Endothelial cell of umbilical vein (primary cell): Measurements from ENCODE around the gene LRRC70. TPM values are rescaled to one million over a fixed set of nuclear protein-coding genes. Genes with fewer than 3 reads are reported as not detected.

ENCODE experiments used
- BruUV-seq: library from RNA; stranded (reverse); fragments of 400-500 nt; replicated peaks from 2 replicates; lab custom pipeline; 2021; lab: Mats Ljungman, UMichigan
- CTCF ChIA-PET: fragments of 300-600, 350-600 bp; sonication (Branson Sonifier 250); formaldehyde crosslinking; loops from one replicate; lab custom pipeline; 2021; ENCODE audit warnings: antibody characterized with exemption, inconsistent platforms; lab: Charles Lee
- POLR2A ChIA-PET: fragments of 300-600, 350-600 bp; sonication (Branson Sonifier 250); formaldehyde crosslinking; loops from one replicate; lab custom pipeline; 2021; ENCODE audit warnings: antibody characterized with exemption, inconsistent platforms; lab: Charles Lee
- DNase-seq: peaks from one replicate; pipeline ENCODE4 v3.0.0-alpha.2; 2011; ENCODE audit warnings: low read depth, low spot score
- FAIRE-seq: peaks from 2 replicates; lab custom pipeline; 2011; peaks lifted over from hg19 to GRCh38; lab: Jason Lieb, UNC
- H2AFZ ChIP-seq: 2 replicates; pipeline ENCODE4 v1.6.0; 2012; ENCODE audit warnings: low read depth, low read length, control low read depth, inconsistent platforms
- H3K27ac ChIP-seq: 2 replicates; pipeline ENCODE4 v1.5.1; 2011; ENCODE audit warnings: low read depth, mild to moderate bottlenecking, control low read depth, low read length, moderate library complexity; ENCODE audit not compliant: insufficient read depth
- H3K27me3 ChIP-seq, 2 experiments: 2 replicates each; pipeline versions ENCODE4 v1.6.0 to v1.6.1; 2011; ENCODE audit warnings: low read length in 2 of 2, mixed read lengths in 1 of 2; ENCODE audit not compliant: control insufficient read depth in 2 of 2, insufficient read depth in 2 of 2
- H3K36me3 ChIP-seq, 2 experiments: 2 replicates in 1 of 2; 3 replicates in 1 of 2; pipeline ENCODE4 v1.5.1; 2011; ENCODE audit warnings: low read length in 2 of 2, mild to moderate bottlenecking in 1 of 2, moderate library complexity in 1 of 2; ENCODE audit not compliant: control insufficient read depth in 2 of 2, insufficient read depth in 2 of 2; ENCODE audit errors: extremely low read depth in 1 of 2
- H3K4me1 ChIP-seq: 3 replicates; pipeline ENCODE4 v1.5.1; 2011; ENCODE audit warnings: mild to moderate bottlenecking, low read length; ENCODE audit not compliant: control insufficient read depth, insufficient read depth; ENCODE audit errors: extremely low read depth
- H3K4me2 ChIP-seq: 2 replicates; pipeline ENCODE4 v1.6.1; 2011; ENCODE audit warnings: low read length, control low read depth, mixed read lengths; ENCODE audit not compliant: insufficient read depth
- H3K4me3 ChIP-seq, 3 experiments: fragments of 200-600 bp in 1 of 3; sonication (generic), shearing (Covaris generic) in 1 of 3; replicated peaks in 1 of 3; 2 replicates each; pipeline ENCODE4 v1.5.1; 2011 to 2016; ENCODE audit warnings: control low read depth in 3 of 3, low read length in 3 of 3, mild to moderate bottlenecking in 2 of 3, inconsistent platforms in 1 of 3, low read depth in 1 of 3, moderate library complexity in 1 of 3; ENCODE audit not compliant: insufficient read depth in 1 of 3
- H3K79me2 ChIP-seq: 2 replicates; pipeline ENCODE4 v1.6.0; 2012; ENCODE audit warnings: low read length, inconsistent platforms; ENCODE audit not compliant: control insufficient read depth, insufficient read depth
- H3K9ac ChIP-seq: replicated peaks from 2 replicates; pipeline ENCODE3; 2011; ENCODE audit warnings: low read length, control low read depth; ENCODE audit not compliant: insufficient read depth; ENCODE audit errors: extremely low read depth
- H3K9me1 ChIP-seq: replicated peaks from 3 replicates; pipeline ENCODE4 v1.6.0; 2011; ENCODE audit warnings: mild to moderate bottlenecking, low read length; ENCODE audit not compliant: control insufficient read depth, insufficient read depth; ENCODE audit errors: extremely low read depth
- H3K9me3 ChIP-seq: replicated peaks from 2 replicates; pipeline ENCODE4 v1.5.1; 2012; ENCODE audit warnings: low read length, inconsistent platforms; ENCODE audit not compliant: control insufficient read depth, insufficient read depth
- H4K20me1 ChIP-seq: replicated peaks from 2 replicates; pipeline ENCODE3; 2011; ENCODE audit warnings: mild to moderate bottlenecking, low read length; ENCODE audit not compliant: control insufficient read depth, insufficient read depth; ENCODE audit errors: extremely low read depth
- CTCF ChIP-seq, 2 donors: IDR thresholded peaks; 1 replicate in 1 of 2; 2 replicates in 1 of 2; pipeline ENCODE4 v1.5.1; 2011; ENCODE audit warnings: low read length in 2 of 2, mild to moderate bottlenecking in 2 of 2, moderate library complexity in 2 of 2, control low read depth in 1 of 2, inconsistent platforms in 1 of 2, low read depth in 1 of 2; ENCODE audit not compliant: insufficient read depth in 1 of 2; ENCODE audit errors: extremely low read depth in 1 of 2
- EZH2 ChIP-seq: IDR thresholded peaks from 2 replicates; pipeline ENCODE4 v1.6.1; 2012; ENCODE audit warnings: borderline replicate concordance, low read depth, mild to moderate bottlenecking, moderate library complexity, low read length, inconsistent platforms; ENCODE audit not compliant: severe bottlenecking
- FOS ChIP-seq: IDR thresholded peaks from 2 replicates; pipeline ENCODE4 v1.6.1; 2011; ENCODE audit warnings: mild to moderate bottlenecking, low read length, moderate library complexity, borderline replicate concordance; ENCODE audit not compliant: insufficient read depth
- GATA2 ChIP-seq: IDR thresholded peaks from 2 replicates; pipeline ENCODE4 v1.7.0; 2011; ENCODE audit warnings: low read depth, mild to moderate bottlenecking, moderate library complexity, mixed read lengths, low read length; ENCODE audit not compliant: insufficient read length, insufficient read depth
- JUN ChIP-seq: IDR thresholded peaks from 2 replicates; pipeline ENCODE4 v1.6.1; 2011; ENCODE audit warnings: borderline replicate concordance, low read depth; ENCODE audit not compliant: insufficient read length, insufficient read depth
- MYC ChIP-seq: IDR thresholded peaks from one replicate; pipeline ENCODE4 v1.6.1; 2011; ENCODE audit warnings: mild to moderate bottlenecking, low read depth, low read length
- POLR2A ChIP-seq: IDR thresholded peaks from 2 replicates; pipeline ENCODE4 v1.6.1; 2012; ENCODE audit warnings: low read depth, mild to moderate bottlenecking, control low read depth, low read length
- POLR2AphosphoS5 ChIP-seq: IDR thresholded peaks from 2 replicates; pipeline ENCODE4 v1.6.1; 2012; ENCODE audit warnings: low read depth, mild to moderate bottlenecking, control low read depth, low read length, moderate library complexity; ENCODE audit not compliant: insufficient read depth
- dilution Hi-C: fragments of 300-500 bp; cut with MboI; formaldehyde crosslinking; loops from one replicate; pipeline ENCODE4 v1.15.0; 2019; ENCODE audit warnings: low sequenced_read_pairs; ENCODE audit not compliant: extremely low pct_ligation_motif_present
- intact Hi-C: fragments of 100-400 bp; cut with micrococcal nuclease; formaldehyde crosslinking; loops from one replicate; pipeline ENCODE4 v1.10.0; 2022
- polyA plus RNA-seq, 4 experiments: library from polyadenylated mRNA; depleted of rRNA in 3 of 4; stranded (reverse) in 3 of 4; unstranded in 1 of 4; fragments of >200 nt; gene quantifications; 2 replicates each; pipeline versions ENCODE4 v1.2.1 to v1.2.3, GENCODE V29; 2011 to 2012; ENCODE audit warnings: missing spikeins in 1 of 4
- total RNA-seq: library from RNA; stranded (reverse); gene quantifications from 2 replicates; pipeline ENCODE4 v1.2.3, GENCODE V29; 2021
- TF ChIP-seq, protein P1 (sequence below): IDR thresholded peaks from 2 replicates; pipeline ENCODE4 v1.6.1; 2011; ENCODE audit not compliant: insufficient read depth, insufficient read length

Gene LRRC70
- total and polyA plus RNA-seq, 2 donors (not counting 3 experiments of a cell fraction or from before 2014, with no cell fraction given): 24.5 to 32.6 TPM

- Histone ChIP-seq H3K27ac (no peak overlapping the region), H3K4me1 (no peaks in the 10 kb centered on the region), H3K79me2 (no peaks in the 10 kb centered on the region), H3K36me3 (no peaks in the 10 kb centered on the region), H3K27me3 (no peaks in the 10 kb centered on the region), H3K9ac (no peak overlapping the region), H4K20me1 (no peaks in the 10 kb centered on the region), H3K9me1 (no peaks in the 10 kb centered on the region), H3K9me3 (no peaks in the 10 kb centered on the region), H2AFZ (no peak overlapping the region), H3K4me2 (no peak overlapping the region), H3K4me3 (no peak overlapping the region)
- TF ChIP-seq FOS (no peak), CTCF (IDR thresholded peaks at IDR 0.05; ENCODE audit: extremely low read depth in 1 of 2, insufficient read depth in 1 of 2, low read depth in 1 of 2, low read length in 2 of 2) (no peak), MYC (no peak), POLR2A (no peak), EZH2 (no peak), POLR2AphosphoS5 (no peak), JUN (no peak), GATA2 (no peak)
- TF ChIP-seq, protein P1, sequence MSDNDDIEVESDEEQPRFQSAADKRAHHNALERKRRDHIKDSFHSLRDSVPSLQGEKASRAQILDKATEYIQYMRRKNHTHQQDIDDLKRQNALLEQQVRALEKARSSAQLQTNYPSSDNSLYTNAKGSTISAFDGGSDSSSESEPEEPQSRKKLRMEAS: no peak
- FAIRE-seq: no peak
- BruUV-seq: no TSS peak
- intact Hi-C loops (no loop called here), dilution Hi-C loops (no loop called here)
- ChIA-PET POLR2A (no interaction called here), CTCF (no interaction called here)
- DNase-seq: no peak
Observed at GRCh38 chr5:62560786-62561185, 17.8 kb upstream of the LRRC70 start.
